SIG-M5 treated with dmso at 0.1 percent for 504 hours (cell line): ENCODE results near the gene UBE2I.
"Not testable (repeated sequence)": the region's sequence is repeated elsewhere in the genome, so short reads cannot be mapped to it uniquely, and the experiment has no call there.

Experiments
- DNase-seq: peaks from one replicate; lab custom pipeline; 2025; ENCODE audit not compliant: unreplicated experiment; lab: John Stamatoyannopoulos, UW

UBE2I gene

GRCh38 chr16:1328136-1328535, 18.7 kb downstream of the UBE2I start:
- not testable (repeated sequence) for DNase-seq

- DNase-seq: not testable (repeated sequence)
Observed at GRCh38 chr16:1328961-1329360, 19.5 kb downstream of the UBE2I start.

- DNase-seq: no peak
Observed at GRCh38 chr16:1330260-1330914, 21.0 kb downstream of the UBE2I start.

- no peak for DNase-seq
Observed at GRCh38 chr16:1330931-1331711, 21.7 kb downstream of the UBE2I start.

GRCh38 chr16:1331712-1332617, 22.5 kb downstream of the UBE2I start:
- DNase-seq: peak; percentile 30

GRCh38 chr16:1332618-1333148, 23.2 kb downstream of the UBE2I start:
- no peak for DNase-seq

GRCh38 chr16:1333149-1333812, 23.8 kb downstream of the UBE2I start, which contains the start of gene BAIAP3:
BAIAP3 (plus strand) TSS chr16:1333645; CDS start chr16:1338550, 4,905 bp downstream.
- no peak for DNase-seq

GRCh38 chr16:1333854-1334700, 24.6 kb downstream of the UBE2I start:
- no peak for DNase-seq

- DNase-seq: no peak
Observed at GRCh38 chr16:1334739-1335138, 25.3 kb downstream of the UBE2I start.

GRCh38 chr16:1335211-1335971, 26.0 kb downstream of the UBE2I start:
- DNase-seq: no peak

GRCh38 chr16:1335996-1336395, 26.6 kb downstream of the UBE2I start:
- DNase-seq: no peak

- DNase-seq: no peak
Observed at GRCh38 chr16:1336619-1337018, 27.2 kb downstream of the UBE2I start.

GRCh38 chr16:1337486-1337885, 28.1 kb downstream of the UBE2I start:
- no peak for DNase-seq

- DNase-seq: no peak
Observed at GRCh38 chr16:1338119-1338730, 28.8 kb downstream of the UBE2I start.

GRCh38 chr16:1338855-1339675, 29.6 kb downstream of the UBE2I start:
- no peak for DNase-seq

- no peak for DNase-seq
Observed at GRCh38 chr16:1340730-1341494, 31.5 kb downstream of the UBE2I start.
